ENCODE measurements around the gene ANAPC13.

ANAPC13 gene

GRCh38 chr3:134477938-134478337, 7.8 kb downstream of the ANAPC13 start:
- H3K27ac ChIP-seq (ENCODE audit: low read depth, low read length), result no peak overlapping the region

GRCh38 chr3:134477002-134477401, 8.8 kb downstream of the ANAPC13 start:
- peaks cover 19% of the 10 kb centered on the region for H3K36me3 ChIP-seq (ENCODE audit: control insufficient read depth, insufficient read depth, low read length)
- no peak overlapping the region for H3K4me3 ChIP-seq (ENCODE audit: low read length)
- H3K27me3 ChIP-seq (ENCODE audit: control insufficient read depth, insufficient read depth, low read length), result no peaks in the 10 kb centered on the region
- H3K27ac ChIP-seq (ENCODE audit: low read depth, low read length), result peak overlapping the region; percentile 74
- no peak overlapping the region for H3K9ac ChIP-seq (ENCODE audit: low read length)
- peaks cover 2% of the 10 kb centered on the region for H3K4me1 ChIP-seq (ENCODE audit: control insufficient read depth, insufficient read depth, low read length)

More at GRCh38 chr3:134477938-134478337, 7.8 kb downstream of the ANAPC13 start:
- Histone ChIP-seq H3K4me1 (ENCODE audit: control insufficient read depth, insufficient read depth, low read length) (peaks cover 2% of the 10 kb centered on the region), H3K9ac (ENCODE audit: low read length) (no peak overlapping the region), H3K27me3 (ENCODE audit: control insufficient read depth, insufficient read depth, low read length) (no peaks in the 10 kb centered on the region), H3K36me3 (ENCODE audit: control insufficient read depth, insufficient read depth, low read length) (peaks cover 24% of the 10 kb centered on the region), H3K4me3 (ENCODE audit: low read length) (no peak overlapping the region)

GRCh38 chr3:134476306-134476705, 9.5 kb downstream of the ANAPC13 start:
- Histone ChIP-seq H3K4me1 (ENCODE audit: control insufficient read depth, insufficient read depth, low read length) (peaks cover 2% of the 10 kb centered on the region), H3K27me3 (ENCODE audit: control insufficient read depth, insufficient read depth, low read length) (no peaks in the 10 kb centered on the region), H3K36me3 (ENCODE audit: control insufficient read depth, insufficient read depth, low read length) (peaks cover 19% of the 10 kb centered on the region), H3K9ac (ENCODE audit: low read length) (no peak overlapping the region), H3K27ac (ENCODE audit: low read depth, low read length) (peak overlapping the region; percentile 74), H3K4me3 (ENCODE audit: low read length) (no peak overlapping the region)

GRCh38 chr3:134474956-134475355, 10.8 kb downstream of the ANAPC13 start:
- H3K4me3 ChIP-seq (ENCODE audit: low read length), result no peak overlapping the region
- H3K9ac ChIP-seq (ENCODE audit: low read length), result no peak overlapping the region
- no peak overlapping the region for H3K27ac ChIP-seq (ENCODE audit: low read depth, low read length)
- peaks cover 11% of the 10 kb centered on the region for H3K36me3 ChIP-seq (ENCODE audit: control insufficient read depth, insufficient read depth, low read length)
- H3K27me3 ChIP-seq (ENCODE audit: control insufficient read depth, insufficient read depth, low read length), result no peaks in the 10 kb centered on the region
- peaks cover 2% of the 10 kb centered on the region for H3K4me1 ChIP-seq (ENCODE audit: control insufficient read depth, insufficient read depth, low read length)

- no peak overlapping the region for H3K9ac ChIP-seq (ENCODE audit: low read length)
- no peaks in the 10 kb centered on the region for H3K27me3 ChIP-seq (ENCODE audit: control insufficient read depth, insufficient read depth, low read length)
These were observed 11.8 kb downstream of the ANAPC13 start for GRCh38 chr3:134473868-134474546.

GRCh38 chr3:134472831-134473230, 13.0 kb downstream of the ANAPC13 start:
- Histone ChIP-seq H3K4me3 (ENCODE audit: low read length) (no peak overlapping the region), H3K27ac (ENCODE audit: low read depth, low read length) (no peak overlapping the region), H3K4me1 (ENCODE audit: control insufficient read depth, insufficient read depth, low read length) (peaks cover 2% of the 10 kb centered on the region), H3K27me3 (ENCODE audit: control insufficient read depth, insufficient read depth, low read length) (no peaks in the 10 kb centered on the region), H3K36me3 (ENCODE audit: control insufficient read depth, insufficient read depth, low read length) (no peaks in the 10 kb centered on the region), H3K9ac (ENCODE audit: low read length) (no peak overlapping the region)

More at GRCh38 chr3:134473868-134474546, 11.8 kb downstream of the ANAPC13 start:
- no peak overlapping the region for H3K27ac ChIP-seq (ENCODE audit: low read depth, low read length)
- H3K36me3 ChIP-seq (ENCODE audit: control insufficient read depth, insufficient read depth, low read length), result peaks cover 10% of the 10 kb centered on the region
- no peak overlapping the region for H3K4me3 ChIP-seq (ENCODE audit: low read length)
- H3K4me1 ChIP-seq (ENCODE audit: control insufficient read depth, insufficient read depth, low read length), result peaks cover 2% of the 10 kb centered on the region

GRCh38 chr3:134471521-134472193, 14.1 kb downstream of the ANAPC13 start:
- H3K4me1 ChIP-seq (ENCODE audit: control insufficient read depth, insufficient read depth, low read length), result no peaks in the 10 kb centered on the region
- no peaks in the 10 kb centered on the region for H3K36me3 ChIP-seq (ENCODE audit: control insufficient read depth, insufficient read depth, low read length)
- no peak overlapping the region for H3K9ac ChIP-seq (ENCODE audit: low read length)
- H3K27ac ChIP-seq (ENCODE audit: low read depth, low read length), result no peak overlapping the region
- no peak overlapping the region for H3K4me3 ChIP-seq (ENCODE audit: low read length)
- no peaks in the 10 kb centered on the region for H3K27me3 ChIP-seq (ENCODE audit: control insufficient read depth, insufficient read depth, low read length)

- peaks cover 8% of the 10 kb centered on the region for H3K4me1 ChIP-seq (ENCODE audit: control insufficient read depth, insufficient read depth, low read length)
These were observed 17.3 kb downstream of the ANAPC13 start for GRCh38 chr3:134468519-134468918.

GRCh38 chr3:134466331-134466730, 19.5 kb downstream of the ANAPC13 start:
- H3K4me3 ChIP-seq (ENCODE audit: low read length), result no peak overlapping the region
- H3K36me3 ChIP-seq (ENCODE audit: control insufficient read depth, insufficient read depth, low read length), result no peaks in the 10 kb centered on the region
- H3K4me1 ChIP-seq (ENCODE audit: control insufficient read depth, insufficient read depth, low read length), result peaks cover 20% of the 10 kb centered on the region
- no peak overlapping the region for H3K9ac ChIP-seq (ENCODE audit: low read length)
- no peaks in the 10 kb centered on the region for H3K27me3 ChIP-seq (ENCODE audit: control insufficient read depth, insufficient read depth, low read length)
- H3K27ac ChIP-seq (ENCODE audit: low read depth, low read length), result no peak overlapping the region

More at GRCh38 chr3:134468519-134468918, 17.3 kb downstream of the ANAPC13 start:
- Histone ChIP-seq H3K9ac (ENCODE audit: low read length) (no peak overlapping the region), H3K36me3 (ENCODE audit: control insufficient read depth, insufficient read depth, low read length) (no peaks in the 10 kb centered on the region), H3K4me3 (ENCODE audit: low read length) (no peak overlapping the region), H3K27ac (ENCODE audit: low read depth, low read length) (no peak overlapping the region), H3K27me3 (ENCODE audit: control insufficient read depth, insufficient read depth, low read length) (no peaks in the 10 kb centered on the region)

- H3K4me3 ChIP-seq (ENCODE audit: low read length), result no peak overlapping the region
- H3K27ac ChIP-seq (ENCODE audit: low read depth, low read length), result peak overlapping the region; percentile 46
These were observed 21.0 kb downstream of the ANAPC13 start for GRCh38 chr3:134464689-134465365.

GRCh38 chr3:134464064-134464688, 21.6 kb downstream of the ANAPC13 start:
- H3K36me3 ChIP-seq (ENCODE audit: control insufficient read depth, insufficient read depth, low read length), result no peaks in the 10 kb centered on the region
- peaks cover 20% of the 10 kb centered on the region for H3K4me1 ChIP-seq (ENCODE audit: control insufficient read depth, insufficient read depth, low read length)
- H3K27me3 ChIP-seq (ENCODE audit: control insufficient read depth, insufficient read depth, low read length), result no peaks in the 10 kb centered on the region
- H3K27ac ChIP-seq (ENCODE audit: low read depth, low read length), result peak overlapping the region; percentile 84
- H3K9ac ChIP-seq (ENCODE audit: low read length), result no peak overlapping the region
- H3K4me3 ChIP-seq (ENCODE audit: low read length), result no peak overlapping the region

More at GRCh38 chr3:134464689-134465365, 21.0 kb downstream of the ANAPC13 start:
- no peaks in the 10 kb centered on the region for H3K27me3 ChIP-seq (ENCODE audit: control insufficient read depth, insufficient read depth, low read length)
- peaks cover 20% of the 10 kb centered on the region for H3K4me1 ChIP-seq (ENCODE audit: control insufficient read depth, insufficient read depth, low read length)
- H3K36me3 ChIP-seq (ENCODE audit: control insufficient read depth, insufficient read depth, low read length), result no peaks in the 10 kb centered on the region
- no peak overlapping the region for H3K9ac ChIP-seq (ENCODE audit: low read length)

GRCh38 chr3:134463676-134464063, 22.1 kb downstream of the ANAPC13 start:
- Histone ChIP-seq H3K9ac (ENCODE audit: low read length) (no peak overlapping the region), H3K36me3 (ENCODE audit: control insufficient read depth, insufficient read depth, low read length) (no peaks in the 10 kb centered on the region), H3K4me1 (ENCODE audit: control insufficient read depth, insufficient read depth, low read length) (peaks cover 20% of the 10 kb centered on the region), H3K27ac (ENCODE audit: low read depth, low read length) (peak overlapping the region; percentile 84), H3K27me3 (ENCODE audit: control insufficient read depth, insufficient read depth, low read length) (no peaks in the 10 kb centered on the region), H3K4me3 (ENCODE audit: low read length) (peak overlapping the region; percentile 40)
